GM18951 (cell line): ENCODE measurements around the gene MOCS1.

ENCODE experiments used
- POLR2A ChIP-seq: IDR thresholded peaks from 4 replicates; pipeline ENCODE4 v1.6.1; 2011; ENCODE audit warnings: mild to moderate bottlenecking; ENCODE audit not compliant: insufficient read length, insufficient read depth; ENCODE audit errors: extremely low read depth
- in situ Hi-C: fragments of 300-500 bp; cut with MboI; formaldehyde crosslinking; loops from one replicate; pipeline ENCODE4 v1.12.0; 2022; ENCODE audit warnings: low sequenced_read_pairs, mixed read lengths, inconsistent platforms; ENCODE audit not compliant: unreplicated experiment

The MOCS1 gene

DNA sequence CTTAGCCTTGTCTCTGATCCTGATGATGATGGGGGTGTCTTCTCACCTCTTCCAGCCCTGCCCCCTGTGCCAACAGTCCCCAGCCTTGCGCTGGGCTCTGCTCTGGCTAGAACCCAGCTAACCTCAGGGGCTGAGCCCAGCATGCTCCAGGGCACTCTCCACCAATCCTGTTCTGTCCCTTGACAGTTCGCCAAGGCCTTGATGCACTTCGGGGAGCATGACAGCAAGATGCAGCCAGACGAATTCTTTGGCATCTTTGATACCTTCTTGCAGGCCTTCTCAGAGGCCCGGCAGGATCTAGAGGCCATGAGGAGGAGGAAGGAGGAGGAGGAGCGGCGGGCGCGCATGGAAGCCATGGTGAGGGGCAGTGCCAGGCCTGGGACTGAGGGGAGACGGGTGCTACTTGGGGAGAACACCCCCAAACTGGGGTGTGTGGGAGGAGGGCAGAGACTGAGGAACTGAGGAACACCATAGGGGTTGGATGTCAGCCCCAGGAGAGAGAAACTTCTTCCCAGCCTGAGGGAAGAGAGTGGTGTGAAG, 33.1 kb downstream of the MOCS1 start:
- TF ChIP-seq POLR2A: no peak
- in situ Hi-C loops: no loop called here

DNA sequence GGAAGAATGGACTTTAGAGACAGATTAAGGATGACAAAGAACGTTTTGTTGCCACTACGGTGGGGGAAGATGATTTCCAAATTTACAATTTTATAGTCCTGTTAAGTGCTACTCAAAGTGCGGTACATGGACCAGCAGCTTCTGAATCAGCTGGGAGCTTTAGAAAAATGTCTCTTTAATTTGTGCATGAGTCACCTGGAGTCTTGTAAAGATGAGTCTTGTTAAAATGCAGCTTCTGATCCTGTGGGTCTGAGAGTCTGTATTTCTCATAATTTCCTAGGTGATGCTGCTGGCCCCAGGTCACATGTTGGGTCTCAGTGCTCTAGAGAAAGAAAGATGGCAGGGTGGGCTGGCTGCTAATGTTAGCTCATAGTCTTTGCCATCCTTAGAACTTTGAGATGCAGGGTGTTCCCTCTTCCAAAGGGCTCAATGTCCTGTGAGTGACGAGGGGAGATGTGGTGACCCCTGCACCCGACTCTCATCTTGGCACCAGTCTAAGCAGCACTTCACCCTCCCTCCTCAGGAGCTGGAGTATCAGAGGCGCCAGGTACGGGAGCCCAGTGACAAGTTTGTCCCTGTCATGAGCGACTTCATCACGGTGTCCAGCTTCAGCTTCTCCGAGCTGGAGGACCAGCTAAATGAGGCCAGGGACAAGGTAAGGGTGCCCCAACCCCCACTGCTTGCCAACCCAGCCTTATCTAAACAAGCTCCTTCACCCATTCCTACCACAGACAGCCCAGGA, 34.5 kb downstream of the MOCS1 start:
- in situ Hi-C loops: no loop called here
- no peak for TF ChIP-seq POLR2A

DNA sequence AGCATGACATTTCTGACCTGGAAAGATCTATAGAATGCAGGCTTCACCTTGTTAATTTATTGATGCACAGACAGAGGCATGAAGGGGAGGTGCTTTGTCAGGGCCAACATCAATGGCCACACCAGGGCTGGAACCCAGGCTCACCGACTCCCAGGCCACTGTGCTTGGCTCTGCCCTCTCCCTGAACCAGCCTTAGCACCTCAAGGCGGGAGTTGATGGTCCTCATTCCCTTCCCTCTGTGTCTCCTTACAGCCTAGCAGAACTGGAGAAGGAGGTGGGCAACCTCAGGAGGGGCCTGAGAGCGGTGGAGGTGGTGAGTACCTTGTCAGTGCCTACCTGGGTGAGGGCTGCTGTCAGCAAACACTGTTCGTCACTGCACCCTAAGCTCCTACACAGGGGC, 35.6 kb downstream of the MOCS1 start:
- in situ Hi-C loops: no loop called here
- TF ChIP-seq POLR2A: no peak

DNA sequence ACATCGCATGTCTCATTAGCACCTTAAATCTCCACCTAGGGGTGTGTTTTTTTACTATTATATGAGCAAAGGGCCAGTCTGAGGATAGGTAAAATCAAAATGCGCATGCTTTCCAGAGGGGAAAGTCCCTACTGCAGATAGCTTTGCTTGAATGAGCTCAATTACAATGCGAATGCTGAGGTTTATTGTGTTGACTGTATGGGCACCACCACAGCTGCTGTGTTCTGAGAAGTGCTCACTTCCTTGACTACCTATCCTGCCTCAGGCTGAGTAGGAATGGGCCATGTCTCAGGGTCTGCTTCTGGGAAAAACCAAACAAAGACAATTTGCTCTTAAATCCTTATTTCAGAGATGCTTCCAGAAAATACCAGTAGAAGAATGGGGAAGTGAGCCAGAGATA, 36.6 kb downstream of the MOCS1 start:
- in situ Hi-C loops: no loop called here
- TF ChIP-seq POLR2A: no peak

DNA sequence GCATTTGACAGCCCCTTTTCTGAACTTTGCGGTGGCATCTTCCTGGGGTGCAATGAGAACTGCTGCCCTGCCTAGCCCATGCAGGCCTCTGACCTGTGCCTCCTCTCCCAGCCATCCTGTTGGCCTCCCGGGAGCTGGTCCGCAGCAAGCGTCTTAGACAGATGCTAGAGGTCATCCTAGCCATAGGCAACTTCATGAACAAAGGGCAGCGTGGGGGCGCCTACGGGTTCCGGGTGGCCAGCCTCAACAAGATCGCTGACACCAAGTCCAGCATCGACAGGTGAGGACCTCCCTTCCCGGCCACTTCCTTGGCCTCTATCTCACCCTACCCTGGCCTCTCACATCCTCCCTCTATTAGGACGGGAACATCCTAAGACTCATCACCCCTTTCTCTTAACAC, 37.6 kb downstream of the MOCS1 start:
- TF ChIP-seq POLR2A: no peak
- in situ Hi-C loops: no loop called here

DNA sequence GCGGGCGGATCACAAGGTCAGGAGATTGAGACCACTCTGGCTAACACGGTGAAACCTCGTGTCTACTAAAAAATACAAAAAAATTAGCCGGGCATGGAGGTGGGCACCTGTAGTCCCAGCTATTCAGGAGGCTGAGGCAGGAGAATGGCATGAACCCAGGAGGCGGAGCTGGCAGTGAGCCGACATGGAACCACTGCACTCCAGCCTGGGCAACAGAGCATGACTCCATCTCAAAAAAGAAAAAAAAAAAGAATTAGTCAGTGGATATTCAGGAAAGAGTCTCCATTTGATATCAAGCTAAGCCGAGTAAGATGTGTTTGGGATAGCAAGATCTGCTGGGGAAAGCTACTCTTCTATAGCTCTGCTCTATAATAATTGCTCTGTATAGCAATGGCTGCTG, 41.0 kb downstream of the MOCS1 start:
- TF ChIP-seq POLR2A: no peak
- in situ Hi-C loops: no loop called here

DNA sequence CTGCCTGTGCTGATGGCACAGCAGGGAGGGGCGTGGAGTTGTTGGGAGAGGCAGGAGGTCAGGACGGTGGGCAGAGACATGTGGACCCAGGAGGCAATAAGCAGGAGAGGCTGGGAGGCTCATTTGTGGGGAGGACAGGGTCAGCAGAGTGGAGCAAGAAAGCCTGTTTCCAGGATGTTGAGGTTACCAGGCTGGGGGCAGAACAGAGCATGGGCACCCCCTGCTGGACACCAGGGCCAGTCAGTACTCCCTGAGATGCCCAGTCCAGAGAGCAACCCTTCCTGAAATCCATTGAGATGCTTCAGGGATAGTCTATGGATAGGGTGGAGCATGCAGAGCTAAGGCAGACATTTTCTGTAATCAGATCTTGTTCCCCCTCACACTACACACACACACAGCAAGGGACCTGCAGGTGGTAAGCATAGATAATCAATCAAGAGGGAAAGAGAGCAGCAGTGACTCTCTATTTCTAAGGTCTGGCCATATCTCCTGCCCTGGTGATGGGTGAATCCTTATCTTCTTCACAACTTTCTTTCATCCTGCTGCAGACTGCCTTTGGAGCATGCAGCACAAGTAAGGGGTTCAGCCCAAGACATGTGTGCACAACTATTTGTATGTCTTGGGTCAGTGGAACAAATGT, 41.7 kb downstream of the MOCS1 start:
- in situ Hi-C loops: no loop called here
- TF ChIP-seq POLR2A: no peak

DNA sequence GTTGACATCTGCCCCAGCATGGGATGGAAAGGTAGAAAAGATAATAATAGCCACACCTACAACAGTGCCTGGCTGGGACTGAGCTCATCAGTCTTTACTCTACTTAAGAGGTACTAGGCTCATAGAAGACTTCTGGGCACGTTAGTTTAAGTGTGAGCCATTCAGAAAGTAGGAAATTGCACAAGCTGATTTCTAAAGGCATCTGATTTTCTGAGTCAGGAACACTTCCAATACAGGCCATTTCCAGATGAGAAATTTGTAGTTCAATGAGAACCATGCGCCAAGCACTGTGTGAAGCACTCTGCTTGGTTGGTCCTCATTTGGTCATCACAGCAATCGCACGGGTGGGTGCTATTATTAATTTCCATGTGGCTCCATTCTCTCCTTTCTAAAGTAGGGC, 42.3 kb downstream of the MOCS1 start:
- in situ Hi-C loops: no loop called here
- no peak for TF ChIP-seq POLR2A

DNA sequence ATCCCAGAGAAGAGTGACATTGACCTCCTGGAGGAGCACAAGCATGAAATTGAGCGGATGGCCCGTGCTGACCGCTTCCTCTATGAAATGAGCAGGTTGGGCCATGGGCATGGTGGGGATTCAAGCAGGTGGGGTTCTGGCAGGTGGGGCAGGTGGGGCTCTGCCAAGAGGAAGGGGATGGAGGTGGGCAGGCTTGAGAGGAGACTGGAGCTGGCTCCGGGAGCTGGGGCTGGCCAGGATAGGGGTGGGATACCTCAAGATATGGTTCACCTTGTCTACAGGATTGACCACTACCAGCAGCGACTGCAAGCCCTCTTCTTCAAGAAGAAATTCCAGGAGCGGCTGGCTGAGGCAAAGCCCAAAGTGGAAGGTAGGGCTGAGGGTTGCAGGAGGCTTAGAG, 42.9 kb downstream of the MOCS1 start:
- in situ Hi-C loops: no loop called here
- no peak for TF ChIP-seq POLR2A

DNA sequence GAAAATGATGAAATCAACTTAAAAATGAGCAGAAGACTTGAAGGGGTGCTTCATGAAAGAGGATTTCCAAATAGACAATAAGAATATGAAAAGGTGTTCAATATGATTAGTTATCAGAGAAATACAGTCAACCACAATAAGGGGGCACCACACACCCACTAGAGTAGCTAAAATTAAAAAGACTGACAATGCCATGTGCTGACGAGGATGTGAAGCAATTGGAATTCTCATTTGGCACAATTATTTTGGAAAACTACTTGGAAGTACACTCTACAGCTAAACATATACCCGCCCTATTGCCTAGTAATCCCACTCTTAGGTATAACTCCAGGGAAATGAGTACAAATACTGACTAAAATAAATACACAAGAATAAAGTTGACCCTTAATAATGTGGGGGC, 45.0 kb downstream of the MOCS1 start:
- in situ Hi-C loops: loop anchor here (5.0 kb wide), 1 partner anchor 512 kb away; no protein-coding TSS in a partner anchor
- TF ChIP-seq POLR2A: no peak

DNA sequence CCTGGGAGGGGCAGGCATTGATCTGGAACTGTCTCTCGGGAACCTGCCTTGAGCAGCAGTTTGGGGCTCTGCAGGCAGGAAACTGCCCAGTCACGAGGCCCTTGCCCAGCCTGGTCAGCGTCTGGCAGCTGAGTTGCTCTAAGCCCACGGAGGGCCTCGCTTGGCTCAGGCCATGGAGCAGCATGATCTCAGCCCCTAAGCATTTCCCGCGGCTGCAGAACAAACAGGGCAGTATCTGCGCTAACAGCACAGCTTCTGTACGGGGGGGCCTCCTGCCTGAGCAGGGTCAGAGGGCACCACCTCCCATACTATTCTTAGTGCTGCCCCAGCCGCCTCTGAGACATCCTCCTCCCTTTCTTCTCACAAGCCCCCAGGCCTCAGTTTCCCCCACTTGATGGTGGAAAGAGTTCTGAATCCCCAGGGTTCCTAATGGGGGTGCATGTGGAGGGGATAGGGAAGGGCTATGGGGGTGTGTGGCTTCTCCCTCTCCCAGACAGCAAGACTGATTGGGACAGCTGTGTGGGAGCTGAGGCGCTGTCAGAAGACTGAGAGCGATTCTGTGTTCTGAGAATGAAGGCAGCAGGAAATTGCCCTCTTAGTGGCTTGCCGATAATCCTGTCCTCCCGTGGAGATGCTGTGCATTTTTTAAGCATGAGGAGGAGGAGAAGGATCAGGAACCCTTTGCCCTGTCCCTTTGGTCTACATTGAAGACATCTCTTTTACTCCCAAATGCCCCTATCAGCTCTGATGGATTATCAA, 46.4 kb downstream of the MOCS1 start:
- no peak for TF ChIP-seq POLR2A
- in situ Hi-C loops: loop anchor here (5.0 kb wide), 1 partner anchor 511 kb away; no protein-coding TSS in a partner anchor

DNA sequence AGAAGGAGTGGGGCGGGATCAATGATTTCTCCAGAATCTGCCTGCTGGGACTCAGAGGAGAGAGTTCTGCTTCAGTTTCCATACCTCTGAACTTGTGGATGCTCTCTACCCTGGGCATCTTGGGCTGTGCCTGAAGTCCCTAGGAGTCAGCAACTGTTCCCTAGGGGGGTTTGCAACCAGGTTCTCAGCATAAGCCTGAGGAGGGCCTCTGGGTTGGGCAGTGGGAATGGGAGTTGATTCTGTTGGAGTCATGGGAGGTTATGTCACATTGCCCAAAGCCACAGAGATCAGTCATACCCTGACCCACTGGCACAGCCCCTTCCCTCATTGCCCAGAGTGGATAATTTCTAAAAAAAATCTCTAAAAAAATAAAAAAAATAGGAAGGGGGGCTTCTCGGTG, 47.4 kb downstream of the MOCS1 start:
- in situ Hi-C loops: loop anchor here (5.0 kb wide), 1 partner anchor 510 kb away; no protein-coding TSS in a partner anchor
- TF ChIP-seq POLR2A: no peak

DNA sequence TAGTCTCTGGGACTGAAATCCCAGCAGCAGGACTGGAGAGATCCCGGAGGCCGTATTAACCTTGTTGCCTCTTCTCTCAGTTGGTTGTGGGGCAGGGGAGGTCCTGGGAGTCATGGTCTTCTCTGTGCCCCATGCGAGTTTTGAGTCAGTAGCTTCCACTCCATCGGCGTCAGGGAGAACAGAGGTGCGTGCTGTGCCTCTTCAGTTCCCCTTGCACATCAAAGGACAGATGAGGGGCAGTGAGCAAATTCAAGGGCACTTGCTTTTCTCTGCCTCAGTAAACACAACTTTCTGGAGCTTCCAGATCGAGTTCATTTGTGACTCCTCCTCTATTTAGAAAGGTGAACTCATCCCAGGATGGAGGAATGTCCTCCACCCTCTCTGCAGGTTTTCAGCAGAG, 48.6 kb downstream of the MOCS1 start:
- in situ Hi-C loops: loop anchor here (5.0 kb wide), 1 partner anchor 508 kb away; no protein-coding TSS in a partner anchor
- no peak for TF ChIP-seq POLR2A

DNA sequence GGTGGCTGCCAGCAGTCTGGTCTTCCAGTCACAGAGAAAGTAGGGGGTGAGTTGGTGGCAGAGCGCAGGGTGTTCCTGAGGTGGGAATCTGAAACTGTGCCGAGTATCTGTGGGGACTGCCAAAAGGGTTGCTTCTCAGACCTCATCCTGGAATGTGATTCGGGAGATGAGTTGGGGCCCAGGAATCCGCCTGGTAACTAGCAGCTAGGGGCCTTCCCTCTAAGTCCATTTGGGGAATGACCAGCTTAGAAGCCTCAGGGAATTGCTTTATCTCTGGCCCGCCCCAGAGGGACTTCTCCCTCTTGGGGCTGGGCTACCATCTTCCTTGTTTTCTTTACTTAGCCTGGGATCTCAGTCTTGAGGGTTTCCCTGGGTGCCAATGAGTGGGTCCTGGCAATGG, 49.6 kb downstream of the MOCS1 start:
- TF ChIP-seq POLR2A: no peak
- in situ Hi-C loops: loop anchor here (5.0 kb wide), 1 partner anchor 507 kb away; no protein-coding TSS in a partner anchor

DNA sequence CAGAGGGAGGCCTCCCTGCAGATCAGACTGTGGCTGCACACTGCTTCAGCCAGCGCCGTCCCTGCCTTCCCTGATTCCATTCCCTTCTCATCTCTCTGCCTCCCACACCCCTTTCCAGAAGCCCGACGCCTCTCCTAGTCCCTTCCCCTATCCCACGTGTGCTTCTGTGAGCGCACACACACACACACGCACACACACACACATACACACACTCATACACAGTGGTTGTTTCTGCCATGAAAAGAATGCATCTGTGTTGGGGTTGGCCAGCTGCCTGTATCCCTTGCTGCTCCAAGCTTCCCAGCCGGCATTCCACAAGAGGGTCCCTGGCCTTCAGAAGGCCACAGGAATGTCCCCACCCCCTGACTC, 51.7 kb downstream of the MOCS1 start:
- TF ChIP-seq POLR2A: no peak
- in situ Hi-C loops: no loop called here
